Measurements from ENCODE around the gene DCLRE1C. TPM values are rescaled to one million over a fixed set of nuclear protein-coding genes. Genes with fewer than 3 reads are reported as not detected.

The DCLRE1C gene
- total RNA-seq, 1 donor from 2014 or later, result 13.6 TPM

DNA sequence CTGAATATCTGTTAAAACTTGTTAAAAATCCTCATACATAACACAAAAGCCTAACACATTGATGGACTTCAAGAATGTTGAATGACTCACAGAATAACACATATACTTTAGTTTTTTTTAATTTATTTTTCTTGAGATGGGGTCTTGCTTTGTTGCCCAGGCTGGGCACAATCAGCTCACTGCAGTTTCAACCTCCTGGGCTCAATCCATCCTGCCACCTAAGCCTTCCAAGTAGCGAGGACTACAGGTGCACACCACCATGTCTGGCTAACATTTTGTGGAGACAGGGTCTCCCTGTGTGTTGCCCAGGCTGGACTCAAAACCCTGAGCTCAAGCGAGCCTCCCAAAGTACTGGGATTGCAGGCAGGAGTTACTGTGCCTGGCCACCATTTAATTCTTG, 47.1 kb downstream of the DCLRE1C start:
- DNase-seq, result no peak
- Histone ChIP-seq H3K9me3 (no peaks in the 10 kb centered on the region), H3K36me3 (peaks cover 44% of the 10 kb centered on the region), H3K4me3 (no peak overlapping the region), H3K27ac (no peak overlapping the region), H3K27me3 (ENCODE audit: low read depth) (no peaks in the 10 kb centered on the region), H3K4me1 (no peaks in the 10 kb centered on the region)
- no peak for ATAC-seq
- TF ChIP-seq, protein P1, sequence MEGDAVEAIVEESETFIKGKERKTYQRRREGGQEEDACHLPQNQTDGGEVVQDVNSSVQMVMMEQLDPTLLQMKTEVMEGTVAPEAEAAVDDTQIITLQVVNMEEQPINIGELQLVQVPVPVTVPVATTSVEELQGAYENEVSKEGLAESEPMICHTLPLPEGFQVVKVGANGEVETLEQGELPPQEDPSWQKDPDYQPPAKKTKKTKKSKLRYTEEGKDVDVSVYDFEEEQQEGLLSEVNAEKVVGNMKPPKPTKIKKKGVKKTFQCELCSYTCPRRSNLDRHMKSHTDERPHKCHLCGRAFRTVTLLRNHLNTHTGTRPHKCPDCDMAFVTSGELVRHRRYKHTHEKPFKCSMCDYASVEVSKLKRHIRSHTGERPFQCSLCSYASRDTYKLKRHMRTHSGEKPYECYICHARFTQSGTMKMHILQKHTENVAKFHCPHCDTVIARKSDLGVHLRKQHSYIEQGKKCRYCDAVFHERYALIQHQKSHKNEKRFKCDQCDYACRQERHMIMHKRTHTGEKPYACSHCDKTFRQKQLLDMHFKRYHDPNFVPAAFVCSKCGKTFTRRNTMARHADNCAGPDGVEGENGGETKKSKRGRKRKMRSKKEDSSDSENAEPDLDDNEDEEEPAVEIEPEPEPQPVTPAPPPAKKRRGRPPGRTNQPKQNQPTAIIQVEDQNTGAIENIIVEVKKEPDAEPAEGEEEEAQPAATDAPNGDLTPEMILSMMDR (IDR thresholded peaks at IDR 0.05), result no peak
- intact Hi-C loops (cut with DNase I), result no loop called here

DNA sequence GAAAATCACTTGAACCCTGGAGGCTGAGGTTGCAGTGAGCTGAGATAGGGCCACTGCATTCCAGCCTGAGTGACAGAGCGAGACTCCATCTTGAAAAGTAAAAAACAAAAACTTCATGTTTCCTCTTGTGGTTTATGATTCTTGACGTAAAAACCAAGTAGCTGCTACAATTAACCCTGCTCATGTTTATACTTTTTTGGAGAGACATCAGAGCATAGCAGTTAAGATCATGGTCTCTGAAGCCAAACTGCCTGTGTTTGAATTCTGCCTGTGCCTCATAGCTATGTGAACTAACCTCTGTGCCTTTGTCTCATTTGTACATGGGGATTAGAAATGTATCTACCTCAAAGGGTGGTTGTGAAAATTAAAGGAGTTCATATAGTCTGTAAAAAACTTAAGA, 48.0 kb downstream of the DCLRE1C start:
- DNase-seq (no peak), ATAC-seq (no peak)
- Histone ChIP-seq H3K27me3 (ENCODE audit: low read depth) (no peaks in the 10 kb centered on the region), H3K4me1 (no peaks in the 10 kb centered on the region), H3K9me3 (no peaks in the 10 kb centered on the region), H3K36me3 (peaks cover 45% of the 10 kb centered on the region), H3K4me3 (no peak overlapping the region), H3K27ac (no peak overlapping the region)
- TF ChIP-seq, protein P1 (IDR thresholded peaks at IDR 0.05), result no peak
- intact Hi-C loops (cut with DNase I), result no loop called here

DNA sequence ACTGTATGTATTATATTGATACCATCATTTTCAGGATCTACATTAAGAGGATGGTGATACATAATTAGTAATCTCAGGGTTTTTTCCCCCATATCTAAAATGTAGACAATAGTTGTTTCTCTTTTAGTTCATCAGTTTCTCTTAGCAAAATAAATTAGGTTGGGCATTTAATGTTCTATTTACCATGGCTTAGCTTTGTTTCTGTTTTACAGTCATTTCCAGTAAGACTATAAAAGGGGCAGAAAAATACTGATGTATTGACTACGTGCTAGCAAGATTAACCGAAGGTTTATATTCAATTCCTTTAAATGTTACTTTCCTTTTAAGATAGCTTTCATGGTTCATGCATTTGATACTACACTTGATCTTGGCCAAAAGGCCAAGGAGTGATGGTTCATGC, 49.0 kb downstream of the DCLRE1C start:
- peaks cover 36% of the 10 kb centered on the region for H3K36me3 ChIP-seq
- no peaks in the 10 kb centered on the region for H3K4me1 ChIP-seq
- DNase-seq, result no peak
- no peak for ATAC-seq
- no peaks in the 10 kb centered on the region for H3K27me3 ChIP-seq (ENCODE audit: low read depth)
- H3K27ac ChIP-seq, result no peak overlapping the region
- H3K9me3 ChIP-seq, result no peaks in the 10 kb centered on the region
- TF ChIP-seq, protein P1 (IDR thresholded peaks at IDR 0.05), result no peak
- no peak overlapping the region for H3K4me3 ChIP-seq
- intact Hi-C loops (cut with DNase I), result no loop called here

DNA sequence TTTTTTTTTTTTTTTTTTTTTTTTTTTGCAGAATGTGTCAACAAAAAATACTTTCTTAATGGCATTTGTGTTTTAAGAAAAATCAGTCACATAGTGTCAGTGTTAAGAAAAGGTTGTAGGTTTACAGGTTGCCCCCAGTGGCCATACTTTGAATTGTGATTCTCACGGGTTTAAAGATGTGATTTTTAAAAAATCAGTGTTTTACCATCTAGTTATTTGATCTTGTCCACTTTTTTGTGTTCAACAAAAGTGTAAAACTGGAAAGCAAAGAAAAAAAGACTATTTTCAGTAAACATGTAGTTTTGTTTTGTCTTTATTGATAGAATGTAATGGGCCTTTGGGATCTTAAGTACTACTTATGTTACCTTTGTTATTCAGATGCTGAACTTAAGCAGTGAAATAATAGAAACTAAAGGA, 49.6 kb downstream of the DCLRE1C start:
- DNase-seq (no peak), ATAC-seq (no peak)
- H3K36me3 ChIP-seq, result peaks cover 31% of the 10 kb centered on the region
- H3K9me3 ChIP-seq, result no peaks in the 10 kb centered on the region
- no peak overlapping the region for H3K27ac ChIP-seq
- TF ChIP-seq, protein P1 (IDR thresholded peaks at IDR 0.05), result peak; percentile 50
- no peak overlapping the region for H3K4me3 ChIP-seq
- no peaks in the 10 kb centered on the region for H3K4me1 ChIP-seq
- intact Hi-C loops (cut with DNase I), result no loop called here
- no peaks in the 10 kb centered on the region for H3K27me3 ChIP-seq (ENCODE audit: low read depth)

DNA sequence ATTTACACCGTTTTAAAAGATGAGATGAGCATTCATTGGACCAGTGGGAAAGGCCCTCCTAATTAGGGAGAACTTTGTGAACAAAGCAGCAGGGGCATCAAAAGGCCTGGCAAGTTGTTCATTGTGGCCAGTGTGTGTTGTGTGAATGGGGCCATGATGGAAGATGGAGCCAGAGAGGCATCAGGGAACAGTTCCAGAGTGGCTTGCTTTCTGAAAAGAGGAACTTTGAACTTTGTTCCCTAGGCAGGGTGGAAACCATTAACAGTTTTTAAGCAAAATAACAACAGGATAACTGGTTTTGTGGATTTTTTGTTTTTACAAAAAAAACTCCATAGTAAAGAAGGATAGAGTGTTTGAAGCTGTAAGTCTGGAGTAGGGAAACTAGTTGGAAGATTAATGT, 62.7 kb downstream of the DCLRE1C start:
- ATAC-seq, result no peak
- intact Hi-C loops (cut with DNase I), result no loop called here
- Histone ChIP-seq H3K4me1 (no peaks in the 10 kb centered on the region), H3K4me3 (no peak overlapping the region), H3K27me3 (ENCODE audit: low read depth) (no peaks in the 10 kb centered on the region), H3K36me3 (no peaks in the 10 kb centered on the region), H3K27ac (no peak overlapping the region), H3K9me3 (no peaks in the 10 kb centered on the region)
- no peak for DNase-seq
- TF ChIP-seq, protein P1 (IDR thresholded peaks at IDR 0.05), result no peak

DNA sequence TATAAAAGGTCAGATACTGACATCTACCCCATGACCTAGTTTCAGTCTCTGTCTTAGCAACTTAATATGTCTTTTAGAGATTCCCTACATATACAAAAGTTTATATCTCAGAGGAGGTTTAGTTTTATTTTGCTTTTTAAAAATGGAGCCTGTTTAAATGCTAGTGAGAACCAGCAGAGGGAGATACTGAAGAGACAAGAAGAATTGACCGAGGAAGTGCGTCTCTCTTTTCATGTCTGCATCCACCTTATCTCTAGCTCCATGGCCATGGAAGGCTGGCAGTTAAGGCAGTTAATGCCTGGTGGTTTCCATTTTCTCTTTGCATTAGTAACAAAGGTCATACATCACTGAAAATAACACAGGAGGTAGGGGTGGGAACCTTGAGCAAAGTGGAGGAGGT, 64.6 kb downstream of the DCLRE1C start:
- ATAC-seq (no peak), DNase-seq (no peak)
- H3K27me3 ChIP-seq (ENCODE audit: low read depth), result no peaks in the 10 kb centered on the region
- H3K4me1 ChIP-seq, result no peaks in the 10 kb centered on the region
- H3K27ac ChIP-seq, result no peak overlapping the region
- intact Hi-C loops (cut with DNase I), result no loop called here
- no peak overlapping the region for H3K4me3 ChIP-seq
- TF ChIP-seq, protein P1 (IDR thresholded peaks at IDR 0.05), result no peak
- no peaks in the 10 kb centered on the region for H3K36me3 ChIP-seq
- no peaks in the 10 kb centered on the region for H3K9me3 ChIP-seq

Measured in lower lobe of right lung (tissue), 2 donors.